HK-2 (cell line): ENCODE measurements around the gene CYP3A4.
"Not testable (repeated sequence)": the region's sequence is repeated elsewhere in the genome, so short reads cannot be mapped to it uniquely, and the experiment has no call there.

Source experiments
- DNase-seq: peaks from one replicate; pipeline ENCODE4 v3.0.0-alpha.2; 2018; ENCODE audit not compliant: unreplicated experiment

CYP3A4 gene

DNA sequence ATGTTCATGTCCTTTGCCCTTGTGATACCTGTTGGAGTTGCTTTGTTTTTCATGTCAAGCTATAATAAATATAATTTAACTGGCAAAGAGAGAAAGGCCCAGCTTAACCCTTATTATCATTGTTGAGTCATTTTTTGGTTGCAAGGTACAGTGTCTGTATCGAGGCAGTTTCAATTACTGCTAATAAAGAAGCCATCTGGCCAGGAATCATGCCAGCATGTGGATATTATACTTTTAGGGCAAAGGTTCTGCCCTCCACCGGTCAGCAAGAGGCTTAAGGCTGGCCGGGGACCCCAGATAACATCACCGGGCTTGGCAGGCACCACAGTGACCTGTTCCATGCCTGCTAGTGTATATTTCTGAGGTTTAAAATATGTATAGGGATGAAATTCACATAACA is 9.0 kb upstream of the CYP3A4 start:
- DNase-seq, result no peak

DNA sequence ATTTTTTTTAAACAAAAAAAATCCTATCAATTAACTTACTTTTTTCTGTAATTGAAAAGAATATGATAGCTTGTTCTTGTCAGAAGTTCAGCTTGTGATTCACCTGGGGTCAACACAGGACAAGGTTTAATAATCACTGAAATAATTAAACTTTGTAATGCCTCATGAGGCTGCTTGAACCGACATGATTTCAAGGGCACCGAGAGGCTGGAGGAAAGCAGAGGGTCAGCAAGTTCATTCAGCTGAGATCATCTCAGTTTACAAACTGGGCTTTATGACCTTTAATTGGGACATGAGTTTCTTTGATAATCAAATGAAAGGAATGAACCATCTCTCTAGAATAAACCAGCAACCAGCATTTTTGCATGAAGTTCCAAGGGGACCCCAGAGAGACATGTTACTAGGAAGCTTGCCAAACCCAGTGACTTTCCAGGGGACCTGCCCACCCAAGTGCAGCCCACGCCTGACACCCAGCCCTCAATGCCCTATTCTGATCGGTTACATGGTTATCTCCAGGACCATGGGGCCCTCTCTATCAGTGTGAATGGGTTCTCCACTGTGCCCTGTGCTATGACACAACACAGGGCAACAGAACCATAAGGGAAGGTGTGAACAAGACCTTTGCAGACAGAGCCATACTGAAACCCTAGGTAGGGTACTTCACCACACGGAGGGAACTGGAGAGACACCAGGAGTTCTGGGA is 7.8 kb upstream of the CYP3A4 start:
- peak; percentile 16 for DNase-seq

- peak; percentile 41 for DNase-seq
These were observed 7.0 kb upstream of the CYP3A4 start for GRCh38 chr7:99791021-99791420.

- DNase-seq, result no peak
These were observed 6.4 kb upstream of the CYP3A4 start for GRCh38 chr7:99790407-99790806.

DNA sequence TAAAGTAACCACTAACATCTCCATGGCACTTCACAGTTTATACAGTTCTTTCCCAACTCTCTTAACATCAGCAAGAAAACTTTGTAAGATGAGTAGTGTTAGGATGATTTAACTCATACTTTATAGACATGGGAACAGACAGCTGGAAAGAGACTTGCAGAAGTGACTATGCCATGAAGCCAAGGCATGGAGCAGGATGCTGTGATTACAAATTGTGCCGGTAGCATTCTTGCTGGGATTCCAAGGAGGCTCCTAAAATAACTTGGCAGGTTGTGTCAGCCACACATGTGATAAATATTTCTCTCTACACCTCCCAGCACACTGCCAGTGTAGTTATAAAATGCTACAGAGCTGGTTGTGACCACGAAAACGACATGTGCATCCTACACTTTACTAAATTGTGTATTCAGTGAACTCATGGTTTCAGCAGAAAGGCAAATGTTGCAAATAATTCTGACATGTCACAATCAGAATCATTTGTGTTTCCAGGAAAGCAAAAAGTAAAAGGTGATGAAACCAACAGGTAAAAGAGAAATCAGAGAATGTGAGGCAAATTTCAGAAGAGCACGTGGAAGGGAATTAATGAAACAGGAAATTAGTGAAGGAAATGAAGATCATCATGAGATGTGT is 5.6 kb upstream of the CYP3A4 start:
- no peak for DNase-seq

DNA sequence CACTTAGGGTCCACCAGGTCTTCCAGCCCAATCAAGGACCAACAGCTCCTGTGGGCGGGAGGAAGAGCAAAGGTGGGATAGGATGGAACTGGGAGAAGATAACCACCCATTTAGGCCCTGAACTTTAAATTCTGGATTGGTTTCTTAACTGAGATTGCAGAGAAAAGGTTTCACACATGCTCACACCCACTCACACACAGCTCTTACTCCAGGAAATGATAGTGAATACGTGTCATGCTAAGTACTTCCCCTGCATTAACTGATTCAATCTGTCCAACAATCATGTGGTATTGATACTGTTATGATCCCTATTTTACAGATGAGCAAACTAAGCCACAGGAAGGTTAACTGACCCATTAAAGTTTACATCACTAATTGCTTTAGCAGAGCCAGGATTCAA is 4.6 kb upstream of the CYP3A4 start:
- DNase-seq, result no peak

DNA sequence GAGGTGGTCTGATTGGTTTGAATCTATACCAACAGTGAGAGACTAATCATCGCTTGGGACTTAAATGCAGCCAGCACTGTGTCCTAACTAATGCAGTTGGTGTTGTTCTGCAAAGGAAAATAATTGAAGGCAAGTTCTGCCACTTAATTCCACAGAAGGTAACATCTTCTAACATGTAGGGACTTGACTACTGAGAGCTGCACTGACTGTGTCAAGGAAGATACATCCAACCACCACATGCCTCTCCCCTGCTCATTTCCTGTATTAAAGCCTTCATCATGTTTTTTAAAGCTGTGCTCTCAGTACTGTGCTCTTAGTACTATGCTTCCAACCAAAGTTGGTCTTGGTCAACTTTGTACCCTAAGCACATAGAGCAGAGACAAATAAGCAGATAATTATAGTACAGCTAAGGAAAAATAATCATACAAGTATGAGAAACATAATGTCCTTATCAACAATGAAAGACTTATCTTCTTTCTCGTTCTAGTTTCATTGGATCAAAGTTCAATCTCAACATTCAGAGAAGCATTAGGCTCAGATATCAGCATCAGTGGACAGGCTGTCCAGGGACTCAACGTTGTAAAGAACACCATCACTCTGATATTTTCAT is 2.8 kb upstream of the CYP3A4 start:
- DNase-seq, result no peak

DNA sequence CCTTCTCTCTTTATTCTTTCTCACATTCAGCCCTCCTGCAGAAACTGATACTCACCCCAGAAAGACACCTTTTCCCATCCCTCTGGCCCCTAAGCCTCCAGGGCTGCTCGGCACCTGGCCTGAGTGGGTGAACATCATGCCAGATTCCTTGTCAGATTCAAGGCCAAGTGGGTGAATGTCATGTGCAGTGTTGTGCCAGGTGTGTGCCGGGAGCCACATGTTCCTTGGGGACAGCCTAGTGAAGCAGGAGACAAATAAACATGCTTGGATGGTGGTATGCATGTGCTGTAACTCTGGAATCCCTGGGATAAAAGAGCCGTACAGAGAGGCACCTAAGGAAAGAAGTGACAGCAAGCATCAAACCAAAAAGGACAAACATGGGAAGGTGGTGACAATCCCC is 1.7 kb upstream of the CYP3A4 start:
- DNase-seq, result not testable (repeated sequence)

- no peak for DNase-seq
These were observed 1.7 kb downstream of the CYP3A4 start for GRCh38 chr7:99782012-99782953.

DNA sequence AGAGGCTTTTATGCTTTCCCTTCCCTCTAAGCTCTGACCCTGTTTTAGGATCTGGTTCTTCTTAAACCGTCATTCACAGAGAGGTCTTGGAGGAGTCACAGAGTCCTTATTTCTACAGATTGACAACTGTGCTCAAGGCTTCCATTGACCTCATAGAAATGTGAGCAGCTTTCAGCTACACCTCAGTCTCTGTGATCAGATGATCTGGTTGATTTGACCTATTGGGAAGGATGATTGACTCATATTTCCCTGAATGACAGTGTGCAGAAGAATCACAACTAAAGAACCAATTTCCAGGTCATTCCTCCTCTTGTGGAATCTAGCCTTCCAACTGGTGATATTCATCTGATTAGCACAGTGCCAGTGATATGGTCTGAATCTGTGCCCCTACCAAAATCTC is 3.4 kb downstream of the CYP3A4 start:
- DNase-seq, result no peak

- DNase-seq, result no peak
These were observed 4.0 kb downstream of the CYP3A4 start for GRCh38 chr7:99779949-99780348.

DNA sequence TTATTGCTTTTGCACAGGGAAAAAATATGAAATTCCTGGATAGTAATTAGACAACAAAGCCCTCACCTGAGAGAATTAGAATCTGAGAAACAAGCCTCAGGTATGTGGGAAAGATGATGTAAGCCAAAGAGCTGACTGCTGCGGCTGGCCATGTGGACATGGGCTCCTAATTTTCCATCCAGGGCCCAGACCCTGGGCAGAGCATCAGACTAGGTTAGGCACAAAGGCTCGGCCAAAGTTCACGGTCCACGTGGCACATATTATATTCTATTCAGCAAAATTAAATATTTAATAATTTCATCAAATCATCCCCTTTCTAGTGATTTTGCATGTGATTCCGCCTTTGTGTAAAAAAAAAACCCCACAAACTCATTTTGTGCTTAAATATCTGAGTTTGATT is 5.1 kb downstream of the CYP3A4 start:
- DNase-seq, result no peak

GRCh38 chr7:99773395-99773794 is 10.6 kb downstream of the CYP3A4 start:
- not testable (repeated sequence) for DNase-seq

DNA sequence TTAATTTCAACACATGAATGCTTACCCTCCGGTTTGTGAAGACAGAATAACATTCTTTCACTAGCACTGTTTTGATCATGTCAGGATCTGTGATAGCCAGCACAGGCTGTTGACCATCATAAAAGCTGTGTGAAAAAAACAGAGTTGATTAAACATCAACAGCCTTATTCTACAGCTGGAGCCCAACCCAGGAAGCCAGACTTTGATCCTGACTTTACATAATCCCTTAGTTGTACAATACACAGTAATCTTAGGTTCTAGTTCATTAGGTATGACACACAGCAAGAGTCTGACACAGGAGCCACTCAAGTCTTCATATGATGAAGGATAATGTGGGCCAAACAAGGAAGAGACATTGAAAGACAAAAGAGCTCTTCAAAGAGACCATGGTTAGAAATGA is 11.4 kb downstream of the CYP3A4 start:
- DNase-seq, result no peak

- DNase-seq, result not testable (repeated sequence)
These were observed 14.5 kb downstream of the CYP3A4 start for GRCh38 chr7:99769494-99769893.

GRCh38 chr7:99768471-99768870 is 15.5 kb downstream of the CYP3A4 start:
- DNase-seq, result no peak

GRCh38 chr7:99767662-99768061 is 16.3 kb downstream of the CYP3A4 start:
- DNase-seq, result no peak

DNA sequence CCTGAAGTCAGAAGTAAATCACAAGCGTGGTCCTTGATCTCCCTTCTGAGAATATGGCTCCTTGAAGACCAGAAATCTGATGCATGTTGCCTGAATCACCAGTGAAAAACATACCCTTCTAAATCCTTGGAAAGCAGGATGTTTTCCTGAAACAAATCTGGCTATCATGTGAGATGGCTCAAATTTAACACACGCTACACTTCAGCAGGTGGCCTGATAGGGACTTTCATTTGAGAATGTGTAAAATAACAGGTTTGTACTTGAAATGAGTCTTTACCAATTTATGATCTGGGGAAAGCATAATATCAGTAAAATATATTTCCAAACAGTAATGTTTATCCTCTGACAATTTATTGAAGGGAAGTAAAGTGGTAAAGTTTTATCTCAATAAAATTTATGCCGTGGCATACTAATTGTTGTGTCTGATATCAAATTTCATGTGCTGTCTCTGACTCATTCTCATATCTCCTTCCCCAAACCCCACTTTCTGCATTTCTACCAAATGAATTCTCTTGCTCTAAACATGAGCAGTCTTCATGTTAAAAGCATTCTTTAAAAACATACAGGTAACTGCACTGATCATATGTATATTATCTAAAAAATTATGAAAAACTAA is 17.4 kb downstream of the CYP3A4 start:
- DNase-seq, result no peak

GRCh38 chr7:99764478-99764877 is 19.5 kb downstream of the CYP3A4 start:
- DNase-seq, result no peak

DNA sequence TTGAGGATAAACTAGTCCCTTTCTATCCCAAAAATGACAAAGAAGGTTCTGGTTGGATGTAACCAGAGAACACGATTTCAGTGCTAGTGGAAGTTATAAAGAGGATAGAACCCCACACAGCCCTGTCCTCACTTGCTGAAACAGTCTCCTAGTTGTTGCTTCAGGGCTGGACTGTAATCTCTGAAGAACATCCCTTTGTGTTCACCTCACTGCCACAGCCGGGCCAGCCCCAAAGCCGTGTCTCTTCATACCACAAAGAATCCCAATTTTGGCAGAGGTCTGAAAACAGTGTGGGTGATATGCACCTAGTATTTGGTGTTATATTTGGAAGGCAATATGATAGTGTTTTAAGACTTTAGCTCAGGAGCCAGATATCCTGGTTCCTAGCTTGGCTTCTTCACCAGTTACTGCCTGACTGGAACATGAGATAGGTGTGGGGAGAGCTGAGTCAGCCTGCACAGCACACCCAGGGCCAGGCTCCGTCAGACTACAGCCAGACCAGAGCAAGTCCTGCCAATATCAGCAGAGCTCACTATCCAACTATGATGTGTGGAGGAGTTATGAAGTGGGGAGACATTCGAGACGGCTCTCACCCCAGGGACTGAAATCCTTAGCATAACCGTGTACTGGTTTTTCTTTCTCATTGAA is 21.2 kb downstream of the CYP3A4 start:
- no peak for DNase-seq

GRCh38 chr7:99755085-99755484 is 28.9 kb downstream of the CYP3A4 start:
- DNase-seq, result no peak
